Measurements from ENCODE around the gene FLT4.

The FLT4 gene

DNA sequence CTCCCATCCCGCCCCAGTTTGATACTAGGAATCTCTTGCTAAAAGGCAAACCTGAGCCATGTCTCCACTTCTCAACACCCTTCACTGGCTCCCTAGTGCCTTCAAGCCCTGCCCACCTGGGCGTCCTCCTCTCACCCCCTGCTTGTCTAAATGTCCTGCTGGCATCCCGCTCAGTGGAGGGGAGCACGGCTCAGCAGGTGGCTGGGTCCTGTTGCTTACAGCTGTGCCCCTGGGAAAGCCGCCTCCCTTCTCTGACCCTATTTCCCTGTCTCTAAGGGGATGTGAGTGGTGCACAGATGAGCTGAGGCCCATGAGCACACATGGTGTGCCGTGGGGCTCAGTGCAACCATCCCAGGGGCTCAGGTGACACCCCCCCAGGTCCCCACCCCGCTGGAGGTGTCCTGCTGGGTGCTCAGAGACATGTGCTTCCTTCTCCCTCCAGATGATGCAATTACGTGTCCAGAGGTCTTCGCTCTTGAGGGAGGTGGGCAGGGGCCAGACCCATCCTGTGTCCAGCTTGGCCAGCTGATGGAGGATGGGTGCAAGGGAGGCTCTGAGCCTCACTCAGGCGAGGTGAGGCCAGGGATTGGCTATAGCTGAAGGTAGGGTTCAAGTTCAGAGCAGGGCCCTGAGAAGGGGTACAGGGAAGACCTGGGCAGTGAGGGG lies 24.1 kb downstream of the FLT4 start:
- no peak for DNase-seq

DNA sequence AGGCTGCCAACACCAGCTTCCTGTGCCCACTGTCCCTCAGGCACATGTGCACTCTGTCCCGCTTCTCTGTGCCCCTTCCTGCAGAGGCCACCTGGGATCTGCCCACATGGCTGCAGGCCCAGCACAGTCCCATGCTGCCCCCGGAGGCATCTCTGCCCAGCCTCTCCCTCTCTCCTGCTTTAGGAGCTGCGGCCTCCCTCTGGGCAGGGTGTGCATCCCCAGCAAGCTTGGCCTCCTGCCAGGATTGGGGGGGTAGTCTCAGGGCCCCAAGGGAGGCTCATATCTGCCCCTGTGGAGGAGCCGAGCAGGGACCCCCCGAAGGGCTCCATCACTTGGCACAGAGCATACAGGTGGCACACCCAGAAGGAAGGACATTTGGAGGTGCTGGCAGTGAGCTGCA lies 24.8 kb downstream of the FLT4 start:
- no peak for DNase-seq

DNA sequence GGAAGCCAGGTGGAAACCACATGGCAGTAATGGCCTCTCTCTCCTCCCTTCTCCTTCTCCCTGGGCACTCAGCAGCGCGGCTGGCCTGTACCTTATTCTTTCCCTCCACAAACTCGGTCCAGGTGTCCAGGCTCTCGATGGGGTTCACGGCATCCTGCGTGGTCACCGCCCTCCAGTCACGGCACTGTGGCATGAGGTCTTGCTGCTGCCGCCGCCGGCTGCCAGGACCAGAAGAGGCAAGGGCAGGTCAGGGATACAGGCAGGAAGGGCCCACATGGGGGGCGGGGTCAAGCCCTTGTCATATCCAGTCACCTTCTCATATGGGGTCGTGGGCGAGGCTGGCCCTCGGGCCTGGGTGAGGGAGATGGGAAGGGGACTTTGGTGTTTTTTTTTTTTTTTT lies 25.6 kb downstream of the FLT4 start:
- DNase-seq = no peak

DNA sequence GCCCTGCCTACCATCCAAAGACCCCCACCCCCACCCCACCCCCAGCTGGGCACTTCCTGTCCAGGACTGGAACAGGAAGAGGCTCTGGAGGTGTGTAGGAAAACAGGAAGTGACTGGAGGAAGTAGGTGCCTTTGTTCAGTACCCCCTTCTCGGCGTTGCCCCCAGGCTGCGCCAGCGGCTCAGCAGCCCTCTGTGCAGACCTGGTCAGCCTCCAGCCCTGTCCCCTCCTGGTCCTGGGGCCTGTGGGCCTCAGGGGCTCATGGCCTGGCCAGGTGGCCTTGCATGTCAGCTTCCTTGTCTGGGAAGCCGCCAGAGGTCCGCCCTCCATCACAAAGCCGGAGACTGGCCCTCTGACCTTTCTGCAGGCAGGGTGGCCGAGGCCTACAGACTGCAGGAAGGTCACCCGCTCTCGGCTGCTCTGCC lies 26.0 kb downstream of the FLT4 start:
- no peak for DNase-seq

DNA sequence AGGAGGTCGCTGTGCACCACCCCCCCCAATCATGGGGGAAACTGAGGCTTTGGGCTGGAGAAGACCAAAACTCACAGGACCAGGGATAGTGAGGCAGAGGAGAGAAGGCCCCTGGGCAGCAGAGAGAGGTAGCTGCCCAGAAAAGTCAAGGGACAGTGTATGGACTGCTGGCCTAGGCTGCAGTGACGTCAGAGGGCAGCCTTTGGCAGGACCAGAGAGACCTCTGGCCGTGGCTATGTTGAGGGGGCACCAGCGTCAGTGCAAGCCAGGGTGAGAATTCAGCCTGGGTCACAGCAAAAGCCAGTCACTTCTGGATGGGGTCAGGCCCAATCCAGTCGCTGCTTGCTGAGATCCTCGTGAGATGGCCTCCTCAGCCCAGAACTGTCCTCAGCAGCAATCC lies 26.5 kb downstream of the FLT4 start:
- DNase-seq = no peak

DNA sequence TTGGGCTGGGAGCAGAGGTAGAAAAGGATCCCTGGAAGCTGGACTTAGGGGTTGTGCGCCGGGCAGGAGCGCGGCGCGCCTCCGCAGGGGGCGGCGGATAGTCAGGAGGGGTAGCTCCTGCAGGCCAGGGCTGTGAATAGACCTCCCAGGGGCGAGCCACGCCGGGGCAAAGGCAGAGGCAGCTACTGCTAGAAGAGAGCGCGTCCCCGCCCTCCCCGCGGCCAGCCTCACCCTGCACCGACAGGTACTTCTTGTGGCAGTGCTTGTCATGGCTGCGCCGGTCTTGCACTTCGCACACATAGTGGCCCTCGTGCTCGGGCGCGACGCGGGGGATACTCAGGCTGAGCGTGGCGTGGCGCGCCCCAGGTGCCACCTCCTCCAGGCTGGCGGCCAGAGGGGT lies 28.1 kb downstream of the FLT4 start:
- DNase-seq = no peak

DNA sequence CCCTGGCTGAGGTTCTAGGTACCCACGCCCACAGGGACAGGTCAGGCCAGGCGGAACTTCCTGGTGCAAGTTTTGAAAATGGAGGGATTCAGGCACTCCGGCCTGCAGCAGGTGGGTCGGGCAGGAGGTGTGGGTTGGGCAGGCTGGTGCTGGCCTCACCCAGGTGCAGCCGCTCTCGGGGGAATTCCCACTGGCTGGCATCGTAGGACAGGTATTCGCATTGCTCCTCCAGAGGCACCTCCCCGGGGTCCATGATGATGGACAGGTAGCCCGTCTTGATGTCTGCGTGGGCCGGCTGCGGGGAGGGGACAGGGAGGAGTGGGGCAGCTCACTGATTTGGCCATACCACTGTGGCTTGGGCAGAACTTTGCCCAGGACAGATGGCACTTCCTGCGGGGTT lies 29.4 kb downstream of the FLT4 start:
- DNase-seq = peak in 1 of 2 experiments; percentile 10

DNA sequence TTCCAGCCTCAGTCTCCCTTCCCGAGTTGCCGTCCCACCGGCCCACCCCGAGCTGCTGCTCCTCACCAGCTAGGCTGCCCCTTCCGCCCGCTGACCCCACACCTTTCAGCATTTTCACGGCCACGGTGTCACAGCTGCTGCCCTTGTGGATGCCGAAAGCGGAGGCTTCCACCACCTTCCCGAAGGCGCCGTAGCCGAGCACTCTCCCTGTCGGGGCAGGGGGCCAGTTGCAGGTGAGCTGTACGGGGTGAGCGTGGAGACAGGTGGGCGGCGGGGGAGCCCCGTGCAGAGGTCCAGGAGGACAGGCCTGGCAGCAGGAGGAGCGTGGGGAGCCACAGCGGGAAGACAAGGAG lies 29.9 kb downstream of the FLT4 start:
- DNase-seq = no peak

DNA sequence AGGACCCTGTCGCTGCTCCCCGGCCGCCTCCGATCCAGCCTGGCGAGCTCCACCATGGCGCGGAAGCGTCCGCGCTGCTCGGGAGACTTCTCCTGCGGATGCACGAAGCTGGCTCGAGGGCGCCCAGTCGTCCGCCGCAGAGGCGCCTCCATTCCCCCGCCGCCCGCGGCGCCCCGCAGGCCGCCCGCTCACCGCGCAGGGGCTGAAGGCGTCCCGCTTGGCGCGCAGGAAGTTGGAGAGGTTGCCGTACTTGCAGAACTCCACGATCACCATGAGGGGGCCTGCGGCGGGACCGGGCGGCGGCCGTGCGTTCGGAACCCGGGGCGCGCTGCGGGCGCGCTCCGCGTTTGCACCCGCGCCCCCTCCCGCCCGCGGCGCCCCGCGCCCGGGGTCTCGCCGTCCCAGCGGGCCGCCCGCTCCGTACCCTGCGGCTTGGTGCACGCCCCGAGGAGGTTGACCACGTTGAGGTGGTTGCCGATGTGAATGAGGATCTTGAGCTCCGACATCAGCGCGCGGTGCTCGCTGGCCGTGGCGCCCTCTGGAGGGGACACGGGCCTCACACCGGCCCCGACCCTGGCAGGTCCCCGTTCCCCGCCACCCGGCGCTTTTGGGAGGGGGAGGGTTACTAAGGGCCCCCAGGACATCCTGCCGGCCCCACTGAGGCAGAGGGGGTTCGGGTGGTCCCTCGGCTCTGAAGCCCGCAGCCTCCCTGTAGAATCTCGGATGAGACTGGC lies 30.4 kb downstream of the FLT4 start:
- peak in 1 of 2 experiments; percentile 68 for DNase-seq

DNA sequence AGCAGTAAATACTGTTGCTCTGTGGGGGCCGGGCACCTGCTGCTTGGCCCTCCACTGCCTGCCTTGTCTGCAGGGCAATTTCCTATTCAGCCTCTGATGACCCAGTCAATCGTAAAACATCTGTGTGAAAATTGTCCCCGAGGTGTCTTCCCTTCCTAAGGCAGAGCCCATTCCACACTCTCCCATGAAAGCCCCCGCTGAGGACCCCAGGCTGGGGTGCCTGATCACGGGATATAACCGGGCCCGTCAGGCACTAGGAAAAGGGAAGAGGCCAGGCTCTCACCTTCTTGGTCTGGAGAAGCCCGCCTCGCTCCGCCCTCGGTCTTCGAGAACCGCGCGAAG lies 30.9 kb downstream of the FLT4 start:
- no peak for DNase-seq

DNA sequence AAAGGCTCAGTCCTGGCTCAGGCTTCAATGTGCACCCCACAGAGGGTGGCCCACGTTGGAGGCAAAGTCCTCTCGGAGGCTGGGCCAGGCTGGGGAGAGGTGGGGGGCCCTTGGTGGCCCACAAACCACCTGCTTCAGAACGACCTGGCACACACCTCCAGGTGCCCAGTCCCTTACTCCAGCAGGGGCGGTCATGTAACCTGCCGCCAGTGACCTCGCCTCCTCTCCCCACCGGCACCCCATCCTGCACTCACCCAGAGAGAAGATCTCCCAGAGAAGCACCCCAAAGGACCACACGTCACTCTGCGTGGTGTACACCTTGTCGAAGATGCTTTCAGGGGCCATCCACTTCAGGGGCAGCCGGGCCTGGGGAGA lies 35.6 kb downstream of the FLT4 start:
- no peak for DNase-seq

DNA sequence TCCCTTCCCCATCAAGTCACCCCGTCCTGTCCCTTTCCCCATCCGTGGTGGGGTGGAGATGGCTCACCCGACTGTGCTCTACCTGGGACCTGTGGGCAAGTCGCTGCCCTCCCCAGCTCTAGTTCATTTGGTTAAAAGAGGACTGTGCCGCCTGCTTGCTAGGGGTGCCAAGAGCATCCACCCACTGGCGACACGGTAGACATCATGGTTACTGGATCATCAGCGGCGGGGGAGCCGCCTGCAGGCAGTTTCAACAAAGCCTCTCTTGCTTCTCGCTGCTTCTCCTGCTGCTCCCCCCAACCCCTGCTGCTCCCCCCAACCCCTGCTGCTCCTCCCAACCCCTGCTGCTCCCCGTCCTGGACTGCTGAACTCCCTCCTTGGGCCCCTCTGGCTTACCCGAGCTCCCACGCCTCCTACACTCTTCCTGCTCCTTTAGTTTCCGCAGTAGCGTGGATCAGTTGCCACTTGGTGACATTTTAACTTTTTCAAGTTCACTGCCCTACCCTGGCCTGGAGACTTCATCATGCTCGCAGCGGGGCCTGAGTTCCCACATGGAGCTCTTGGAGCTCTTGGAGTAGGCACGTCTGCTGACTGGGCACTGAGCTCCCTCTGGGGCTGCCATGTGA lies 36.1 kb downstream of the FLT4 start:
- no peak for DNase-seq

DNA sequence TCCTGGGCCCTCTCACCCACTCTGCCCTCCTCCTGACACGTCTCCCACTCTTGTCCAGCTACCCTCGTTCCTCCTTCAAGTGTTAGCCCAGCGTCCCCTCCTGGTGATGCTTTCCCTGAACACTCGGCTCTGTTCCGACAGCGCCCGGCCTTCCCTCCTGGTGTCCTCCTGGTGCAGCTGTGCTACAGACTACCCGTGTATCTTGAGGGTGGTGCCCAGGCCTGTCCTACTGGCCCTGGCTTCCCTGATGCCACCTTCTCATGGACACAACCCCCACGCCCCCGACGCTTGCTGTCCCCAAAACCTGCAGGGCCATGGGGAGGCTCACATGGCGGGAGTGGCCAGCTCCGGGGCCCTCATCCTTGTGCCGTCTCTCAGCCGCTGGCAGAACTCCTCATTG lies 36.7 kb downstream of the FLT4 start:
- DNase-seq = no peak

DNA sequence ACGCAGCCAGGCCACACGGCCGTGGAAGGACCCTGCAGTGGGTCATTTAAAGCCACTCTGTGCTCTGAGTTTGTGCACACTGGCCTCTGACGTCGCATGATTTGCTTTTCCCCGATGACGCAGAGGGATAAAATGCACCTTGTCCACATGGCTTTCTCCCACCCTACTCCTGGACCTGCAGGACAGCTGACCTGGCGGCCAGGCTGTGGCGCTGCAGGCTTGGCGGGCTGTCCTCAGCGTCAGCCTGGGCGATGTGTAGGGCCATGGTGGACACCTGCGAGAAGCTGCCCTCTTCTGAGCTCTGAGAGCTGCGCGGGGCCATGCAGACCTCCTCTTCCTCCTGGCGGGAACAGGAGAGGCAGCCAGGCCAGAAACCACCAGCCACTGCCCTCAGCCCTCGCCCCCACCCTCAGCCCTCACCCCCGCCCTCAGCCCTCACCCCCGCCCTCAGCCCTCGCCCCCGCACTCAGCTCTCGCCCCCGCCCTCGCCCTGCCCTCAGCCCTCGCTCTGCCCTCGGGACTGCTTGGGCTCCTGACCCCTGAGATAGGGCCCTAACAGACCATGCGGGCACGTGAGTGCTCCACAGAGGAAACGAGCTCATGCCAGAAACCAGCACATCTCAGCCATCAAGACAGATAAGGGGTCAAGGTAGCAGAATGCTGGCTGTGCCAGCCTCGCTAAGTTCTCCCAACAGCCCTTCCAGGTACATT lies 38.1 kb downstream of the FLT4 start:
- peak in 1 of 2 experiments; percentile 32 for DNase-seq

DNA sequence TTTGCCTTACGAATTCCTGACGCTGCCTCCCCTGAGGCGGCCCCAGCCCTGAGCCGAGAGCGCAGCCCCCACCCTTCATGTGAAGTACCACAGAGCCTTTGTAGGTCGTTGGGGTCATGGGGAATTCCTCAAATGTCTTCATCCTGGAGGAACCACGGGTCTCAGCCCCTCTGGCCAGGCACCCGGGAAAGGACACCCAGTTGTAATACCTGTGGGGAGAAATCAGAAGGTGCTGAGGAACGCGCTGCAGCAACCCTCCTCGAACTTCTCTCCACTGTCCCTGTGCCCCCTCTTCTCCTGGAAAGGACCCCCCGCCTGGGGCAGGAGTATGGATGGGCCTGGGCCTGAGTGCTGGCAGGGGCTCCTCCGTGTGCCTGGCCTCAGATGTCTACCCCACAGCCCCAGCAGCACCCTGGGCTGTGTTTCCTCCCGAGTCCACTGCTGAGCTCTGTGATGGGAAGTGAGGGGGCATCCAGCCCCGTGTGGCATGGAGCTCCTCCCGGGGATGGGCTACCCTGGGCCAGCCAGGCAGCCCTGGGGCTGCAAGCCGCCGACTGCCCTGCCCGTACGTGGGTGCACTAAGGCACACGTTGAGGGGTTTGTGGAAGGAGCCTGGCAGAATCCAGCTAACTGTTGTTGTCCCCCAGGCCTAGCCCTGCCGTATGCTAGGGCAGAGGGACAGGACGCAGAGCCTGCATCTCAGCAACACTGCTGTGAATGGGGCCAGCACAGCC lies 39.4 kb downstream of the FLT4 start:
- no peak for DNase-seq

DNA sequence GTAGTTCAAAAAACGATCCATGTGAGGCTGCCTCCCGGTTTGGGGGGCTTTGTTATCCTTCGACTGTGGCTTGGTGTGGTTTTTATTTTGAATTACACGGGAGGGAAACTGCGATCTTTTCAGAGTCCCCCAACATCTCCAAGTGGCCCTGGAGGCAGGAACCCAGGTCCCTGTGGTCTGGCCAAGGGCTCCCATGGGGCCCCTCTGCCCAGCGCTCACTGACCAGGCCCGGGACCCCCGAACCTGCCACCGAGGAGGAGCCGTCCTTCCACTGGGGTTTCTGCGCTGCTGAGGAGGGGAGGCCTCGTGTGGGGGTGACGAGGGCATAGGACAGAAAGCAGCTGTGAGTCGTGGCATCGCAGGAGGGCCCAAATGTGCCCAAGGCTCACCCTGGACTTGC lies 40.0 kb downstream of the FLT4 start:
- no peak for DNase-seq

DNA sequence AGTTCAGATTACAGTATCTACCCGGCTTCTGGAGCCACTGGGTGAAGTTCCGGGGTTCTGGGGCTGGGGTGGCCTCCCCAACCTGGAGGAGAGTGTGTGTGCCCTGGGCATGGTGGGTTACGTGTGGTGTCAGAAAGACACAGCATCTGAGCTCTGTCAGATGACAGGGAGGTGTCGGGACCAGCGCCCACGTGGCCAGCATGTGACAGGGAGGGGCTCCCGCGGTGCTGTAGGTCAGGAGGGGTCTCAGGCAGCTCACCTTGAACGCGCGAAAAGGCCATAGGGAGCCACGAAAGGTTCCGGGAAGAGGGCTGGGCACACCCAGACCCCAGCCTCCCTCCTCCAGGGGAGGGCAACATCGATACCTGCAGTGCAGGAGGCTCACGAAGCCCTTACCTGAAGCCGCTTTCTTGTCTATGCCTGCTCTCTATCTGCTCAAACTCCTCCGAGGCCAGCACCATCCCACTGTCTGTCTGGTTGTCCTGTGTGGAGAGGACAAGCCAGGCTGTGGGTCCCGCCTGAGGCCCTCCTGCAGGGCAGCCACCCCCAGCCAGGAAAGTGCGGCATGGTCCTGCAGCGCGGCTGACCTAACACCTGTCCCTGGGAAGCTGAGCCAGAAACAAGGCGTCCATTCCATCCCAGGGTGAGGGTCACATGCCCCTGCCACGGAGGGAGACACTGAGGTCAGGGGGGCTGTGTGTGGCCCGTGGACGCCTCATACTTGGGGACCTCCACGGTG lies 40.7 kb downstream of the FLT4 start:
- DNase-seq = no peak

DNA sequence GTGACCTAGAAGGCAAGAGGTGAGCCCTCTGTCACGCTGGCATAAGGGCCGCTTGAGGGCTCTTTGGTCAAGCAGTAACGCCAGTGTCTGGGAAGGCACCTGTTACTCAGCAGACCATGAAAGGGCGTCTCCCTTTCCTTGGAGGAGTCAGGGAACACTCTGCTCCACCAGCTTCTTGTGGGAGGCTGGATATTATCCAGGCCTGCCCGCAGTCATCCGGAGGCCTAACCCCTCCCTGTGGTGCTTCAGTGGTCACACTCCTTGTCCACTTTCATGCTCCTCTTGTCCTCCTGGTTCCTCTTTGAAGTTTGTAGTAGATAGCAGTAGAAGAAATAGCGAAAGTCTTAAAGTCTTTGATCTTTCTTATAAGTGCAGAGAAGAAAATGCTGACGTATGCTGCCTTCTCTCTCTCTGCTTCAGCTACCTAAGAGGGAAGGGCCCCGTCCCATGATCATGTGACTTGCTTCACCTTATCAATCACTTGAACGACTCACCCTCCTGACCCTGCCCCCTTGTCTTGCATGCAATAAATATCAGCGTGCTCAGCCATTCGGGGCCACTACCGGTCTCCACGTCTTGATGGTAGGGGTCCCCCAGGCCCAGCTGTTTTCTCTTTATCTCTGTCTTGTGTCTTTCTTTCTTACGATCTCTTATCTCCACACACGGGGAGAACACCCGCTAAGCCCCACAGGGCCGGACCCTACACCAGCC lies 41.4 kb downstream of the FLT4 start:
- no peak for DNase-seq

DNA sequence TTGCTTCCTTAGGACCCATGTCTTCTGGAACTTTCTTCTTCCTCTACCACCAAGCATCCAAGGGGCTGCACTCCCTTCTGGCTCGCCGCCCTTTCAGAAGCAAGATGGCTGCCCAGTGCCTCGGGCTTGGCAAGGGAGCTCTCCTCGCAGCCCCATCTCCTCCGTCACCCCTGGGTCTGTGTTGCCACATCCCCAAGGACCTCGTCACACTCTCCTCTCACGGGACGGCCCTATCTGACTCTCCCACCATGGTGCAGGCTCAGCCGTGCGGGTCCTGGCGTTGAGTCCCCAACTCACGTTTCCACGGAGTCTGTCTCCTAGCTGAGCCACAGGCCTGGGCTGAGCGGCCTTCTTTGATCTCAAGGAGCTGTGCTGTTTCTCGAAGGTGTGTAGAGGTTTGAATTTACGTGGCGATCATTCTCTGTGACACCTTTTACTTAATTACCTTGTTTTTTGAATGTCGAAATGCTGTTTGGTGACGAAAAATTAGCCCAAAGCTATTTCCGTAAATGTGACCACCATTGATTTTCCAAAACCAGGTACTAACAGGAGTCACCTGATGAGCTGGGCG lies 43.1 kb downstream of the FLT4 start:
- DNase-seq = no peak

DNA sequence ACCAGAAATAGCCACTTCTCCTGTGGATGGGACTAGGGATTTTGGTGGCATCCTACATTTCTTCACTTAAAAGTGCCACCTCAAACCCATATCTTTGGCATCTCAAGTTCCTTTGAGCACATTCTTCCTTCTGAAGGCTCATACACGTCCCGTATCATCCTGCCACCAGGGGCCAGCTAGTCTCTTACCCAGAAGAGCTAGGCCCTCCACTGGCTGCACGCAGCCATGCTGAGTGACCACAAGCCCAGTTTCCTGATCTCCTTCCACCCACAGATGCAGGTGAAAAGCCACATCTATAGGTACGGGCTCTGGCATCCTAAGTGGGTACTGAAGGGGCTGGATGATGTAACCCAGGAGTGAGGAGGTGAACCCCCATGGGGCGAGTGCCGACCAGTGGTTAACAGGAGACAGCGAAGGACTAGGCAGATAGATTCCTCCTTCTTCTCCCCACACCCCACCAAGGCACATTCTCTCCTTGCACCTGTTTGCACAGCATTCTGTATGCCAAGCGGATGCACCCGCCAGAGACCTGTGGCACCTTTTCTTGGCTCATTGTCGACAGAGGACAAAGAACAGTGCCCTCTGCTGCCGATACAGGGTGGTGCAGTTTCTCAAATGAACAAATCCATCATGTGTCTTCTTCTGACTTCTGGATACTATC lies 43.7 kb downstream of the FLT4 start:
- DNase-seq = peak in 1 of 2 experiments; percentile 64

DNA sequence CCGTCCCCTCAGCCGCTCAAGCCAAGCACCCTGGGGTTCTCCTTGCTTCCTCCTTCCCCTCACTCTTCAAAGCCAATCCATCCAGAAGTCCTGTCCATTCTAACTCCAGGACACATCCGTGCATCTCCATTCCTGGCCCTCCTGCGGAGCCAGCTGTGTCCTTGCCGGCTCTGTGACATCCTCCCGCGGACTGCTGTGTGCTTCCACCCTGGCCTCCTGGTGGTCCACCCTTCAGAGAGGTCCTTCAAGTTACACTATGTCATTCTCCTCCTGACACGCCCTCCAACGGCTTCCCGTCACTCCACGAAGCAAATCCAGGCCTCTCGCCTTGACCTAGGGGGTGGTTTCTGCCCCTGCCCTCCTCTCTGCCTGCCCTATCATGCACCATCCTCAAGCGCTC lies 45.1 kb downstream of the FLT4 start:
- DNase-seq = no peak
